Stimulated activated CD8-positive, alpha-beta memory T cell treated with anti-CD3 and anti-CD28 coated beads, Interleukin-2, amount 100 ng/mL, for 48 hours (primary cell): Measurements from ENCODE around the gene FAM89B.

Source experiments
- DNase-seq, 2 donors: peaks; one replicate each; pipeline ENCODE4 v3.0.0-alpha.2; 2020; ENCODE audit warnings: low read depth in 2 of 2

Gene FAM89B

DNA sequence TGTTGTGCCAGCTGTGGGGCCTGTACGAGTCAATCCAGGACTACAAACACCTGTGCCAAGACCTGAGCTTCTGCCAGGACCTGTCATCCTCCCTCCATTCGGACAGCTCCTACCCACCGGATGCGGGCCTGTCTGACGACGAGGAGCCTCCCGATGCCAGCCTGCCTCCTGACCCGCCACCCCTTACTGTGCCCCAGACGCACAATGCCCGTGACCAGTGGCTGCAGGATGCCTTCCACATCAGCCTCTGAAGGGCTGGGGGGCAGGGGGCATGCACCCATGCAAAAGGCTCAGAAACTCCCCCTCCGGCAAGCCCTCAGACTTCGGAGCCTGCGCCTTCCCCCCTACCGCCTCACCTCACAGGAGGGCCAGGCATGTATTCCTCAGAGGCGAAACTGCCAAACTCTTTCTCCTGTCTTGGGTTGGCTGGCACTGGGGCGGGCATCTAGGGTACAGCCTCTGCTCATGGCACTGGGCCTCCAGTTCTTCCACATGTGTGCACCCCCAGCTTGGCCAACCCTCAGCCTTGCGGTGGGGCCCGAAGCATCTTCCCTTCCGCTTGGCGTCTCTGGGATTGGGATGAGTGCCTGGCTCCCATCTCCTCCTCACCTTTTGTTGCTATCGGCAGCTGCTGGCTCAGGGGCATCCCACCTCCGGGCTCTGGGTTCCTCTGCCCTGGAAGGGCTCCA lies 1.2 kb downstream of the FAM89B start:
- no peak for DNase-seq

DNA sequence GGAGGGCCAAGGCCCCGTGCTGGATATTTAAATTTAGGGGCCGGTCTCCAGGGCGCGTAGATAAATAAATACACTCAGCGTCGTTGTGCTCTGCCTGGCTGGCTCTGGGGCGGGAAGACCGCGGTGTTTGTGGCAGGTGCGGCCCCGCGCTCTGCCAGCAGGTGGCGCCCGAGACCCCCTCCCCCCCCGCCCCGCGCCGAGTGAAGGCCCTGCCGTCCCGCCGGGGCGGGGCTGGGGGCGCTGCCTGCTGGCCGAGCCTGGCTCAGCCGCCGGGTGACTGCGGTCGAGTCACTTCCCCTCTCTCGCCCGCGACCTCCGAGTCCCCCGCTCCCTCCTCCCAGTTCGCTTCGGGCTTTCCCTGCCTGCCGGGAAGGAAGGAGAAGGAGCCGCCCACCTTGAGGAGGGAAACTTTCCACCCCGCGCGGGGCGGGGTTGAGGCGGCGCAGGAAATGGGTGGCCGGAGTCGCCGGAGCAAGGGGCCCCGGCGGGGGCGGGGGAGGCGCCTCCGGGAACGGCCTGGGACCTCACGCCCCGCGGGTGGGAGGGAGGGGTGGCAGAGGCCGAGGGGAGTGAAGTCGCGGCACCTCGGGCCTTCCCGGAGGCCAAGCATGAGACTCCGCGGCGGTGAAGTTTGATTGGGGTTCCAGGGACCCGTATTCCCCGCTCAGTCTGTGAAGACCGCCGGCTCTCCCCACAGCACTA lies 1.9 kb downstream of the FAM89B start:
- peak; percentile 92 to 93 for DNase-seq

DNA sequence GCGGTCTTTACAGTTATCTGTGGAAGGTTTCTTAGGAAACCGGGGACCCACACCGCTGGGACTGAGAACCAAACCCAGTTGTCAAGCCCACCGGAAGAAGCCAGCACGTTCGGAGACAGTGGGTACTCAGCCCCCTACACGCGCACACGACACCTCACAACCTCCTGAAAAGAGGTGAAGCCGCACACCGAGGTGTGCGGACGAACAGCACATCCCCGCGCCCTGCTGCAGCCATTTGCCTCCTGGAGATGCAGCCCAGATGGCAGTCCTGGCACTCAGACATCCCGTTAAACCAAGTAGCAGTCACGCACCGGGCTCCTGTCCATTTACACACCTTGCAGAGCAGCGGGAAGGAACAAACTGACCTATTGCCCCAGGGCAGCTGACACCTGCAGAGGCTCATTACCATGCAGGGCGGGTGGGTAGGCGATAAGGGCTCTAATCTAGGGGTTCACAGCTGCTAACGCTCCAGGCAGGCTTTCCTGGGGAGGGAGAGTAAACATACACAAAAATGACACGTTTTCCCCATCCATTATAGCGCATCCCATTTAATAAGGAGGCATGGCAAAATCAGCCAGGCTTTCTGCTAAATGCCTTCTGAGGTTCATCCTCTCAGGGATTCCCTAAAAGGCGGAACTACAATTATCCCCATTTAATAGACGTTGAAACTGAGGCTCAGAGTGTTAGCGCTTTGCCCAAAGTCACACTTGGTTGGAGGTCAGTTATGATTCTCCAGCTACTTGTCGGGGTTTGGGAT lies 2.7 kb downstream of the FAM89B start:
- no peak for DNase-seq

DNA sequence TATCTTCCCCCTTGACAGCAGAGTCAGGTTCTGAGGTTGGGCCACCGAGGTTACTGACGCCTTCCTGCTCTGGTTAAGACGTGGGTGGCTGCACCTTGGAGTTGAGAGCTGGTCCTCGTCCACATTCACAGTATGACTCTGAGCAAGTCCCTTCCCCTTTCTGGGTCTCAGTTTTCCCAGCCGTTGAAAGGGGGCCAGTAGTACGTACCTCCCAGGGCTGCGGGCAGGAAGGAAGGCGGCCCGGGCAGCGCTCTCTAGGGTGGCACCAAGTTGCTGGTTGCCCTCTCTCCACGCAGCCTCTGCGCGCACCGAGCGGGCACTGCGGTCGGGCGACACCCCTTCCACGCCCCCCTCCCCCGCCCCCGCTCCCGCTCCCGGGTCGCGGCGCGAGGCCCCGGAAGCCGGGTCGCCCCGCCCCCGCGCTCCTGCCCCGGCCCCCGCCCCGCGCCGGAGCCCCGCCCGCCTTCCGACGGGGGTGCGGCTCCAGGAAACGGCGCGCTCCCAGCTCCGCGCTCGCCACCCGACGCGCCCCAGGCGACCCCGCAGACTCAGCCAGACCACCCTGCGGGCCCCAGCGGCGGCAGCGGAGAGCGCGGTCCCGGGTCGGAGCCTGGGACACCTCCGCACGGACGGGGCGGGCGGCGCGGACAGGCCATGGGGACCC lies 3.4 kb downstream of the FAM89B start, which contains the start of gene EHBP1L1:
EHBP1L1 (plus strand) TSS at position 486 of the 664 bp plus-strand sequence. CDS start 250 bp downstream, outside the sequence.
- DNase-seq, result peak; percentile 67 to 76

DNA sequence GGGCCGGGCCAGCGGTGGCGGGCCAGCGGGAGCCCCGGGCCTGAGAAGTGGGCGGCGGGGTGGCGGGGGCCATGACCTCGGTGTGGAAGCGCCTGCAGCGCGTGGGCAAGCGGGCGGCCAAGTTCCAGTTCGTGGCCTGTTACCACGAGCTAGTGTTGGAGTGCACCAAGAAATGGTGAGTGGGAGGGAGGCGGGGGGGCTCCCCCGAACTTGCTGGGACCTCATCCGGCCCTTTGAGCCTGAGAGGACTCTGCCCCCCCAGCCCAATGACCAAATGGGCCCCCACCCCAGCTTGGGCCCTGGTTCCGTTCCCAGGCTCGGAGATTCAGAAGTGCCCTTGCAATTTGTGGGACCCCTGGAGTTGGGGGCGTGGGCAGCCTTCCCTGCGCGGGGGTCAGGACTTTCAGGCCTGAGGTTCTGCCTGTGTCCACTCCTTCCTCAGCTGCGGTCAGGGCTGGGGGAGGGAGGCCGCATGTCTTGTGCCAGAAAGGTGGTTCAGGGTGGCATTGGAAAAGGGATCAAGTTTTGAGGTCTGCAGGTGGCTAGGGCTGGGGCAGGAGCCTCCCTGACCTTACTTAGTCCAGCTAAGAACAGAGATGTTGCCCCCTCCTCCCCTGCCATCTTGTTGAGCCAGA lies 4.0 kb downstream of the FAM89B start:
- no peak for DNase-seq

DNA sequence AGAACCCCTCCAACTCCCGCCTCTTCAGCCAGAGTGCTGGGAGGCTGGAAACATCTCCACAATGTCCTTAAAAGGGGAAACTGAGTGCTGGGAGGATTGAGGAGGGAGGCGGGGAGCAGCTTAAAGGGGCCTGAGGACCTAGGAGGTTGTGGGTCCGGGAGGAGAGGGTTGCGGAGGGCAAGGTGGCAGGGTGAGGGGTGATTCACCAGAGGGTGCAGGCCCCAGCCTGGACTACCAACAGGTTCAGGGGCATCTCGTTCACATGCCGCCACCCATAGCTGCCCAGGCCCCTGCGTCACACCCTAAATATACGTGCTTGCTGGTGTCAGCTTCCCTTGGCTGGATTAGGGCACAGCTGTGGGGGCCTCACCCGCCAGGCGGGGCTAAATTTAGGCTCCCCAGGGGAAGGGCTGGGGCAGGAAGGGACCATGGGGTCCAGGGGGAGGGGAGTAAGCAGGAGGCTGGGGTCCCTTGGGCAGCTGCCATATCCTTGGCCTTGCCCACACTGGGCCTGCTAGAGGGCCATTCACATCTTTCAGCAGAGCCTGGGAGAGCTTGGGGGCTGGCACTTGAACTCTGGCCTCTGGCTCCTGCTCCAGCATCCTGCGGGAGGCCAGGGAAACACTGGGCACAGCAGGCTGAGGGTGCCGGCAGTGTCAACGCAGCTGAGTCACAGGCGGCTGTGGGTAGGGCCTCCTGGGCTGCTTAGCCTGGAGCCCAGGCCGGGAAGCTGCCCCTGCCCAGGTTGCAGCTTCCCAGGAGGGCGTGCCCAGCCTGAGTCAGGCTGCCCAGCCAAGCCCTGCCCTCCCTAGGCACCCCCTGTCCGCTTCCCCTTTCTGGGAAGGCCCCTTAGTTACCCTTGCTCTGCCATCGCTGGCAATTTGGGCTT lies 4.8 kb downstream of the FAM89B start:
- DNase-seq, result no peak

DNA sequence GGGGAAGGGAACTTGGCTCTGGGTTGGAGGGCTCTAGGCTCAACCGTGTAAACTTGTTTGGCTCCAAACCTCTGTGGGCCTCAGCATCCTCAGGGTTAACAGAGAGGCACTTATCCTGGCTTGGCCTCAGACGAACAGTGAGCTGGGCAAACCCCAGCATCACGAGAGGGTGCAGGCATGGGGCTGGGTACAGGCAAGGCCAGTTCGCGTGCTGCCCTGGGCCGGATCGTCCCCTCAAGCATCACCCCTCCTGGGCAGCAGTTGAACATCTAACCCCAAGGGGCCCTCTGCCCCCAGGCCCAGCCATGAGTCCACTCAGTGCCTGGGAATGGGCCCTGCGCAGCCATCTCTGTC lies 5.4 kb downstream of the FAM89B start:
- DNase-seq, result no peak

DNA sequence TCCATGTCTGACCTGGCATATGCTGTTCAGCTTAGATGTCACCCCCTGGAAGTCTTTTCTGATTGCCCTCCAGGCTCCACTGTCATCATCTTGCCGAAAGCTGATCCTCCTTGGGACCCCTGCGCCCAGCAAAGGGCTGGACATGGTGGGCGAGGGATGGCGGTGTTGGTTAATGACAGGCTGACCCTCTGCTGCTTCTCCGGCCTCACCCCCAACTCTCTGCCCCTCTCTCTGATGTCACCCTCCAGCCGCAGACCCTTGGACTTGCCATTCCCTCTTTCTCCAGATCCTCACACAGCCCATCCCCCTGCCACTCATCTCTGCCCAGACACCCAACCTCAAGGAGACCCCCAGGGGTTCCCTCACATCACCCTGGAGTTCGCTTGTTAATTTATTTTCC lies 5.8 kb downstream of the FAM89B start:
- no peak for DNase-seq

DNA sequence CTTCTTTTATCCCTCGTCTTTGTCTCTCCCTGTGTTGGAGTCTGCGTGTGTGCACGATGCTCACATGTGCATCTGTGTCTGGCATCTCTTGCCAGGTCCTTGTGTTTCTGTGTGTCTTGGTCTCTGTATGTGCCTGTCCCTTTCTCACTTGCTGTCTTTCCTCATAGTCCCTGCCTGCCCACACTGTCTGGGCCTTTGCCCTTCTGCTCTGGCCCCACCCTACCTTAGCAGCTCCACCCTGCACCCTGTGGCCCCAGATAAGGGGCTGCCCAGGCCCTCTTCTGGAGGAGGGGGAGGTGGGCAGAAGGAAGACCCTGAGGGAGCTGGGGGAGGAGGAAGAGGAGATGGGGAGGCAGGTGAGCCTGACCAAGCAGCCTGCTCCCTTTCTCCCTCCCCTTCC lies 6.3 kb downstream of the FAM89B start:
- DNase-seq, result no peak

DNA sequence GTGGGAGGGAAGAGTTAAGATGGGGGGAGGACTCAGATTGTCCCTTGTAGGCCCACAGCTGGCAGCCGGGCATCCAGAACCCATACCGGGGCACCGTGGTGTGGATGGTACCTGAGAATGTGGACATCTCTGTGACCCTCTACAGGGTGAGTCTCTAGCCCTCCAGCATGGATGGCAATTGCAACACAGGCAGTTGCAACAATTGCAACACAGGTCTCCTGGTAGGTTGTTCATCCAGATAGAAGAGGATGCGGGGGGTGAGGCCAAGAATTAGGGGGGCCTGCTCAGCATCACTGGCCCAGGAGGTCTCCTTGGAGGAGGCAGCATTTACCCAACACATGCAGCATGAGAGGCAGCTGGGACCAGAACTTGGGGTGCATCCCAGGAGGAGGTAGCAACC lies 7.0 kb downstream of the FAM89B start:
- DNase-seq, result no peak

DNA sequence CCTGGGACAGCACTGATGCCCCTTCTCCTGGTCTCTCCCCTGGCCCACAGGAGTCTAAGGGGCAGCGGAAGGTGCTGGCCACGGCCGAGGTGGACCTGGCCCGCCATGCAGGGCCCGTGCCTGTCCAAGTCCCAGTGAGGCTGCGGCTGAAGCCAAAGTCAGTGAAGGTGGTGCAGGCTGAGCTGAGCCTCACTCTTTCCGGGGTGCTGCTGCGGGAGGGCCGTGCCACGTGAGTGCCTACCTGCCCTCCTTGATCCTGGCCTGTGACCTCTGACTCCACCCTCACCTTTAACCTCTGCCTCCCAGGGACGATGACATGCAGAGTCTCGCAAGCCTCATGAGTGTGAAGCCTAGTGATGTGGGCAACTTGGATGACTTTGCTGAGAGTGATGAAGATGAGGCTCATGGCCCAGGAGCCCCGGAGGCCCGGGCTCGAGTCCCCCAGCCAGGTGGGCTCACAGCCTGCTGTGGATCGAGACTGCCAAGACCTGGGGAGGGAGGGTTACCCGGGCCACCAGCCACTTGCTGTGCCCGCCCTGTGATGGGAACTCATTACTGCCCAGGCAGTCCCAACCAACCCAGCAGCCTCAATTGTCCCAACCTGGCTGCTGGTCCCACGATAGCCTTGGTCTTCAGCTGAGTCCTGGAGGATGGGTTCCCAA lies 7.8 kb downstream of the FAM89B start:
- DNase-seq, result no peak

DNA sequence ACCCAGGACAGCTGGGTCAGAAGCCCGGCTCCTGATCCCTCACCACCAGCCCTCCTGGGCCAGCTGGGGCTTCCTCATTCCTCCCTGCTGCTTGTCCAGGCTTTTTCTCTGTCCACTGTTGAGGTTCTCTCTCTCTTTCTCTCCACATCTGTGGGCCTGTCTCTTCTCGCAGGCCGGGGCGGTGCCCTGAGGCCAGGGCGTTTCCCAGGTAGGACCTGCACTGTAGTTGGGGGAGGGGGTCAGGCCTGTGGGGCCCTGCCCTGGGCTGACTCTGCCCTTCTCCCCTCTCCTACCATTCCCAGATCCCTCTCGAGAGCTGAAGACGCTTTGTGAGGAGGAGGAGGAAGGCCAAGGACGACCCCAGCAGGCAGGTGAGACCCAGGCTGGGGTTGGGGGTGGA lies 8.4 kb downstream of the FAM89B start:
- no peak for DNase-seq

DNA sequence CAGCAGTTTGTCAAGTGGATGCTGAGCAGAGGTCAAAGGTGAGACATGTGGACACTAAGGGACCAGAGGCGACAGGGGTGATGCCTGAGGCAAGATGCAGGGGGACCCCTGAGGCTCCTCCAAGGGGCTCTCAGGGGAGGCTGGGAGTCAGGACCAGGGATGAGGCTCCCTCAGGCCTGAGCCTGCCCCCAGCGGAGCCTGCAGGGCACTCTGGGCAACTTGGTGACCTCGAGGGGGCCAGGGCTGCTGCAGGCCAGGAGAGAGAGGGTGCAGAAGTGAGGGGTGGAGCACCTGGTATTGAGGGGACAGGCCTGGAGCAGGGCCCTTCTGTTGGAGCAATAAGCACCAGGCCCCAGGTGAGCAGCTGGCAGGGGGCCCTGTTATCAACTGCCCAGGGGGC lies 9.6 kb downstream of the FAM89B start:
- DNase-seq, result no peak

DNA sequence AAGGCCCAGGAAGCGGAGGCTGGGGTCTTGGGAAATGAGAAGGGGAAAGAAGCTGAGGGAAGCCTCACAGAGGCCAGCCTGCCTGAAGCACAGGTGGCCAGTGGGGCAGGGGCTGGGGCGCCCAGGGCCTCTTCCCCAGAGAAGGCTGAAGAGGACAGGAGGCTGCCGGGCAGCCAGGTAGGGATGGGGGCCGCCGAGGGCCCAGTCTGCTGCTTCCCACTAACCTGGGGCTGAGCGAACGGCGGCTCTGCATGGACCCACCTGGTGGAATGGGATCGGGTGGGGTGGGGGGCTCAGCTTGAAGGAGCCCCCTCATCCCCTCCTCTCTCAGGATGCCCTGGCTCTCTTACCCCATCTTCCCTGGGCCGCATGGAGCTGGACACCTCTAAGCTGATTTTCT lies 11.3 kb downstream of the FAM89B start:
- DNase-seq, result no peak

DNA sequence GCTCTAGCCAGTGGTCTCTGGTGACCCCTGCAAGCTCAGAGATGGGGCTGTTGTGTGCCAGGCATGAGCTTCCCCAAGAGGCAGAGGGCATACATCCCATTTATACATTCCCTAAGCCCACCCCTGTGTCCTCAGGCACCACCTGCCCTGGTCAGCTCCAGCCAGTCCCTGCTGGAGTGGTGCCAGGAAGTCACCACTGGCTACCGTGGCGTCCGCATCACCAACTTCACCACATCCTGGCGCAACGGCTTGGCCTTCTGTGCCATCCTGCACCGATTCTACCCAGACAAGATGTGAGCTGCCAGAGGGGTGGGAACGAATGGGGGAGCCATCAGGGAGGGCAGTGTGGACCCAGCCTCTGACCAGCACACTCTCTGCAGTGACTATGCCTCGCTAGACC lies 11.8 kb downstream of the FAM89B start:
- no peak for DNase-seq

DNA sequence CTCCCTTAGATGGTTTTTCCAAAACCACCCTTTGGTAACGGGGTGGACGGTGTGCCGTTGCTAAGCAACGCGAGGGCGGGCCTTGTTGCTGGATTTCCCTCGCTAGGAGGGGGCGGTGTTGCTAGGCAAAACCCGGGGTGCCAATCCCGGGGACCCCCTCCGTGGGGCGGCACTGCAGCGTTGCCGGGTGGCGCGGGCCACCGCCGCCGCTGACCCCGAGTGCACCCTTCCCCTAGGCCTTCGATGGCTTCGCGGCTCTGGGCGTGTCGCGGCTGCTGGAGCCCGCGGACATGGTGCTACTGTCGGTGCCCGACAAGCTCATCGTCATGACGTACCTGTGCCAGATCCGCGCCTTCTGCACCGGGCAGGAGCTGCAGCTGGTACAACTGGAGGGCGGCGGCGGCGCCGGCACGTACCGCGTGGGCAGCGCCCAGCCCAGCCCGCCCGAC lies 12.4 kb downstream of the FAM89B start:
- DNase-seq, result no peak

DNA sequence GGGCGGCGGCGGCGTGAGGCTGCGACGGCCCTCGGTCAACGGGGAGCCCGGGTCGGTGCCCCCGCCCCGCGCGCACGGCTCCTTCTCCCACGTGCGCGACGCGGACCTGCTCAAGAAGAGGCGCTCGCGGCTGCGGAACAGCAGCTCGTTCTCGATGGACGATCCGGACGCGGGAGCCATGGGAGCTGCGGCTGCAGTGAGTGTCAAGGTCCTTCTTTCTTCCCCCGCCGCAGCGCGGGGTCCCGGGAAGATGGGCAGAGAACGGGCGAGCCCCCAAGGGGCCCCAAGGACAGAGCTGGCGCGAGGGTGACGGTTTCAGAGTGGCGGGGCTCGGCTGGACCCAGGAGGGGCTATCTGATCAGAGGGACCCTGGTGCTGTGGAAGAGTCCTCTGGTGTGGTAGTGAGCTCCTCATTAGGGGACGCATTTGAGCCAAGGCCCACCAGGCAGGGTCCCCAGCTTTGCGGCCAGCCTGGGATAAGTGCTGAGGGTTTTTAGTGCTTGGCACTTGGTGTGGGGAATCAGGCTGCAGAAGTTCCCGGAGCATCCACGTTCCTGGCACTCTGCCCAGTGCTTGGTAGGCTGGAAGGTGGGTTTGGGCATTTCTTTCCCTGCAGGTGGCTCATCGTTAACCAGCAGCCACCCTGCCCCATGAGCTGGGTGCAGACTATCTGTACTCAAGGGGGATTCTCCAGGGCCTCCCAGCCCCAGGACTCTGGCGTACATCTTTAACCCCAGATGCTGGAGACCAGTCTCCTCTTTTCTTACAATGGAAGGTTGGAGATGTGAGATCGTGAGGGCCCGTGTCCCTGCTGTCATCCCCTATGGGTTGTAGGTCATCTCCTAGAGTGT lies 13.3 kb downstream of the FAM89B start:
- DNase-seq, result no peak

DNA sequence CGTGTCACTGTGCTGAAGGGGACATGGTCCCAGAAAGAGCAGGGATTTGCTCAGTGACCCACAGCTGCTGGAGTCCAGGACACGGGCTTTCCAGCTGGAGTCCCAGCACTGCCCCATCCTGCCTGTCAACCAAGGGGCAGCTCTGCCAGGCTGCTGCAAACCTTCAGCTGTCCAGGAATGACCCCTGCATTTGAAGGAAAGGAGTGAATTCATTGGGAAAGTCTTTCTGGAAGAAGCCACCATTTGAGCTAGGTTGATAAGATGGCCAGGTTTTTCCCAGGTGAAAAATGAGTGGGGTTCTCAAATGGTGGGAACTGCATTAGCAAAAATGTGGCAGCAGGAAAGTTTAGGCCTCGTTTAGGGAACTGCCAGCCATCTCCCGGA lies 13.9 kb downstream of the FAM89B start:
- DNase-seq, result no peak

DNA sequence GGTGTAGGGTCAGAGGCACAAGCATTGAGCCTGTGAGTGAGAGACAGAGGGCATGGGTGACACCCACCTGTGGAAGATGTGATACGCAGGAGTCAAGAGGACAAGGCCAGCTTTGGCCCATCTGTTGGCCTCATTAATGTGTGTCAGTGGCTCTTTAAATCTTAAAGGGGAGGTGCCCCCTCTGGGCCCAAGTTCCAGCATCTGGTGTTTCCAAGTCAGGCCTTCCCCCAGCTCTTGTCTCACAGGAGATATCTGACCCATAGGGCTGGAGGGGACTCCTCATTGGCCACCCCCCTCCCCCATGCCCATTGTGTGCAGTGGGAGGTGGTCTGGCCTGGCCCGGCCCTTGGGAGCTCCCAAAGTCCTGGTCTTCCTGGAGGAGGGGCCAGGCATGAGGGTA lies 14.3 kb downstream of the FAM89B start:
- no peak for DNase-seq
